HepG2 (cell line): Measurements from ENCODE around the gene PPP2R5D. TPM values are rescaled to one million over a fixed set of nuclear protein-coding genes. Genes with fewer than 3 reads are reported as not detected.

Source experiments
- CEBPB ChIP-seq: IDR thresholded peaks from 2 replicates; pipeline ENCODE4 v1.6.1; 2011; ENCODE audit warnings: low read depth, low read length, improper control_type of control experiment, borderline replicate concordance
- EP300 ChIP-seq, 3 experiments: sonication (generic) in 1 of 3; formaldehyde crosslinking in 1 of 3; IDR thresholded peaks; 2 replicates each; pipeline versions ENCODE4 v1.5.1 to v1.6.1; 2011 to 2020; ENCODE audit warnings: low read depth in 2 of 3, low read length in 2 of 3, borderline replicate concordance in 1 of 3, improper control_type of control experiment in 1 of 3, mild to moderate bottlenecking in 1 of 3, missing genetic modification reagents in 1 of 3, moderate library complexity in 1 of 3
- FOSL2 ChIP-seq: sonication (generic); formaldehyde crosslinking; IDR thresholded peaks from 2 replicates; pipeline ENCODE4 v1.4.0; 2020; ENCODE audit warnings: missing genetic modification reagents
- HDAC1 ChIP-seq: sonication (generic); formaldehyde crosslinking; IDR thresholded peaks from 2 replicates; pipeline ENCODE4 v1.5.1; 2020; ENCODE audit warnings: mild to moderate bottlenecking, missing genetic modification reagents
- HOXA3 ChIP-seq: sonication (generic); formaldehyde crosslinking; IDR thresholded peaks from 2 replicates; pipeline ENCODE4 v1.5.0; 2020; ENCODE audit warnings: missing genetic modification reagents
- IRX3 ChIP-seq: sonication (generic); formaldehyde crosslinking; IDR thresholded peaks from 2 replicates; pipeline ENCODE4 v1.8.1; 2023; ENCODE audit warnings: mild to moderate bottlenecking, low read depth, missing genetic modification reagents, borderline replicate concordance
- KAT8 ChIP-seq: IDR thresholded peaks from 2 replicates; pipeline ENCODE4 v1.6.1; 2016; ENCODE audit warnings: missing genetic modification reagents, missing compliant biosample characterization
- KLF9 ChIP-seq: IDR thresholded peaks from 2 replicates; pipeline ENCODE4 v1.6.1; 2016; ENCODE audit warnings: low read depth
- SRSF9 ChIP-seq: fragments of 200-400 bp; formaldehyde crosslinking; IDR thresholded peaks from 2 replicates; pipeline ENCODE4 v1.6.1; 2018; ENCODE audit warnings: borderline replicate concordance, mild to moderate bottlenecking, low read depth, low read length; ENCODE audit not compliant: insufficient read depth, poor library complexity, severe bottlenecking
- ZNF644 ChIP-seq: IDR thresholded peaks from 2 replicates; pipeline ENCODE4 v1.6.1; 2016; ENCODE audit warnings: low read depth
- polyA plus RNA-seq, 8 experiments: library from polyadenylated mRNA; depleted of rRNA in 3 of 8; stranded (reverse) in 7 of 8; unstranded in 1 of 8; fragments of >200 nt; fragmentation: Illumina TruSeq in 4 of 8; extraction: Trizol in 4 of 8; gene quantifications; 2 replicates each; pipeline versions ENCODE4 v1.2.1 to v1.2.3, GENCODE V29; 2011 to 2016; ENCODE audit warnings: low read depth in 4 of 8, missing spikeins in 1 of 8, mixed read lengths in 1 of 8; ENCODE audit not compliant: insufficient read depth in 1 of 8
- total RNA-seq, 5 experiments: library from RNA; depleted of rRNA; stranded (reverse); fragments of >200 nt; fragmentation: Illumina TruSeq; extraction: Trizol; gene quantifications; 2 replicates each; pipeline ENCODE4 v1.2.3, GENCODE V29; 2016; ENCODE audit warnings: low read depth in 1 of 5
- TF ChIP-seq, protein P1 (sequence below): sonication (generic); formaldehyde crosslinking; IDR thresholded peaks from 2 replicates; pipeline ENCODE4 v1.4.0; 2020; ENCODE audit warnings: missing genetic modification reagents
- TF ChIP-seq, protein P2 (sequence below): sonication (generic); formaldehyde crosslinking; IDR thresholded peaks from 2 replicates; pipeline ENCODE4 v1.4.0; 2020; ENCODE audit warnings: missing genetic modification reagents
- TF ChIP-seq, protein P3 (sequence below): sonication (generic); formaldehyde crosslinking; IDR thresholded peaks from 2 replicates; pipeline ENCODE4 v1.5.1; 2020; ENCODE audit warnings: missing genetic modification reagents, mild to moderate bottlenecking, borderline replicate concordance

Gene PPP2R5D
- total and polyA plus RNA-seq, 2 of the 13 experiments (the other 11 are each of a cell fraction or from before 2014, with no cell fraction given), result 53.7 to 60.4 TPM

DNA sequence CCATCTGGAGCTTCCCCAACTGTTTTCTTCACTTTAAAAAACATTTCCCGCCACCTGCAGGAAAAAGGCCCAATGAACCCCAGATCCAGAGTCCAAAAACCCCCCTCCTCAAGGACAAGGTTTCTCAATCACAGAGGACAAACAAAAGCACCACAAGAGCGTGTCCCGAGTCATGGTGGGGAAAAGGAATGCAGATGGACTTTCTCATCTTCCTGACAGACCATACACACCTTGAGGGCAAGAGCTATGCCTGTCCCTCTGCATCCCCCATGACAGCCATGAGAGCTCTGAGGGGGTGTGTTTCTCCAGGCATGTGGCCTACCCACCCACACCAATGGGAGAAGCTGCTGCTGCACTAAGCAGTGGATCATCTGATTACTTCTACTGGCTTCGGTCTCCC, 14.4 kb upstream of the PPP2R5D start (continued):
- TF ChIP-seq, protein P1, sequence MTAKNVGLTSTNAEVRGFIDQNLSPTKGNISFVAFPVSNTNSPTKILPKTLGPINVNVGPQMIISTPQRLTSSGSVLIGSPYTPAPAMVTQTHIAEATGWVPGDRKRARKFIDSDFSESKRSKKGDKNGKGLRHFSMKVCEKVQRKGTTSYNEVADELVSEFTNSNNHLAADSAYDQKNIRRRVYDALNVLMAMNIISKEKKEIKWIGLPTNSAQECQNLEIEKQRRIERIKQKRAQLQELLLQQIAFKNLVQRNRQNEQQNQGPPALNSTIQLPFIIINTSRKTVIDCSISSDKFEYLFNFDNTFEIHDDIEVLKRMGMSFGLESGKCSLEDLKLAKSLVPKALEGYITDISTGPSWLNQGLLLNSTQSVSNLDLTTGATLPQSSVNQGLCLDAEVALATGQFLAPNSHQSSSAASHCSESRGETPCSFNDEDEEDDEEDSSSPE (CRISPR knock-in tag), result peak; percentile 77; the same call in 1 of the 2 replicates
- TF ChIP-seq CEBPB (peak; percentile 74), KAT8 (CRISPR knock-in tag) (0 out of 2 replicates have a peak, but pooled peaks have one; percentile 53), HDAC1 (CRISPR knock-in tag) (0 out of 2 replicates have a peak, but pooled peaks have one; percentile 34), IRX3 (CRISPR knock-in tag) (0 out of 2 replicates have a peak, but pooled peaks have one; percentile 34), KLF9 (CRISPR knock-in tag) (no peak), HOXA3 (CRISPR knock-in tag) (peak; percentile 24; the same call in 1 of the 2 replicates), FOSL2 (CRISPR knock-in tag) (0 out of 2 replicates have a peak, but pooled peaks have one; percentile 14), ZNF644 (CRISPR knock-in tag) (peak; percentile 58; the same call in 1 of the 2 replicates), EP300 (IDR thresholded peaks at IDR 0.05; ENCODE audit: low read depth in 2 of 2, low read length in 2 of 2) (peak in 1 of 2 experiments; percentile 80; a peak in 2 of 4 replicates), EP300 (CRISPR knock-in tag; IDR thresholded peaks at IDR 0.05; ENCODE audit: borderline replicate concordance) (no peak), SRSF9 (no peak)
- TF ChIP-seq, protein P2, sequence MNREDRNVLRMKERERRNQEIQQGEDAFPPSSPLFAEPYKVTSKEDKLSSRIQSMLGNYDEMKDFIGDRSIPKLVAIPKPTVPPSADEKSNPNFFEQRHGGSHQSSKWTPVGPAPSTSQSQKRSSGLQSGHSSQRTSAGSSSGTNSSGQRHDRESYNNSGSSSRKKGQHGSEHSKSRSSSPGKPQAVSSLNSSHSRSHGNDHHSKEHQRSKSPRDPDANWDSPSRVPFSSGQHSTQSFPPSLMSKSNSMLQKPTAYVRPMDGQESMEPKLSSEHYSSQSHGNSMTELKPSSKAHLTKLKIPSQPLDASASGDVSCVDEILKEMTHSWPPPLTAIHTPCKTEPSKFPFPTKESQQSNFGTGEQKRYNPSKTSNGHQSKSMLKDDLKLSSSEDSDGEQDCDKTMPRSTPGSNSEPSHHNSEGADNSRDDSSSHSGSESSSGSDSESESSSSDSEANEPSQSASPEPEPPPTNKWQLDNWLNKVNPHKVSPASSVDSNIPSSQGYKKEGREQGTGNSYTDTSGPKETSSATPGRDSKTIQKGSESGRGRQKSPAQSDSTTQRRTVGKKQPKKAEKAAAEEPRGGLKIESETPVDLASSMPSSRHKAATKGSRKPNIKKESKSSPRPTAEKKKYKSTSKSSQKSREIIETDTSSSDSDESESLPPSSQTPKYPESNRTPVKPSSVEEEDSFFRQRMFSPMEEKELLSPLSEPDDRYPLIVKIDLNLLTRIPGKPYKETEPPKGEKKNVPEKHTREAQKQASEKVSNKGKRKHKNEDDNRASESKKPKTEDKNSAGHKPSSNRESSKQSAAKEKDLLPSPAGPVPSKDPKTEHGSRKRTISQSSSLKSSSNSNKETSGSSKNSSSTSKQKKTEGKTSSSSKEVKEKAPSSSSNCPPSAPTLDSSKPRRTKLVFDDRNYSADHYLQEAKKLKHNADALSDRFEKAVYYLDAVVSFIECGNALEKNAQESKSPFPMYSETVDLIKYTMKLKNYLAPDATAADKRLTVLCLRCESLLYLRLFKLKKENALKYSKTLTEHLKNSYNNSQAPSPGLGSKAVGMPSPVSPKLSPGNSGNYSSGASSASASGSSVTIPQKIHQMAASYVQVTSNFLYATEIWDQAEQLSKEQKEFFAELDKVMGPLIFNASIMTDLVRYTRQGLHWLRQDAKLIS, result no peak
- TF ChIP-seq, protein P3, sequence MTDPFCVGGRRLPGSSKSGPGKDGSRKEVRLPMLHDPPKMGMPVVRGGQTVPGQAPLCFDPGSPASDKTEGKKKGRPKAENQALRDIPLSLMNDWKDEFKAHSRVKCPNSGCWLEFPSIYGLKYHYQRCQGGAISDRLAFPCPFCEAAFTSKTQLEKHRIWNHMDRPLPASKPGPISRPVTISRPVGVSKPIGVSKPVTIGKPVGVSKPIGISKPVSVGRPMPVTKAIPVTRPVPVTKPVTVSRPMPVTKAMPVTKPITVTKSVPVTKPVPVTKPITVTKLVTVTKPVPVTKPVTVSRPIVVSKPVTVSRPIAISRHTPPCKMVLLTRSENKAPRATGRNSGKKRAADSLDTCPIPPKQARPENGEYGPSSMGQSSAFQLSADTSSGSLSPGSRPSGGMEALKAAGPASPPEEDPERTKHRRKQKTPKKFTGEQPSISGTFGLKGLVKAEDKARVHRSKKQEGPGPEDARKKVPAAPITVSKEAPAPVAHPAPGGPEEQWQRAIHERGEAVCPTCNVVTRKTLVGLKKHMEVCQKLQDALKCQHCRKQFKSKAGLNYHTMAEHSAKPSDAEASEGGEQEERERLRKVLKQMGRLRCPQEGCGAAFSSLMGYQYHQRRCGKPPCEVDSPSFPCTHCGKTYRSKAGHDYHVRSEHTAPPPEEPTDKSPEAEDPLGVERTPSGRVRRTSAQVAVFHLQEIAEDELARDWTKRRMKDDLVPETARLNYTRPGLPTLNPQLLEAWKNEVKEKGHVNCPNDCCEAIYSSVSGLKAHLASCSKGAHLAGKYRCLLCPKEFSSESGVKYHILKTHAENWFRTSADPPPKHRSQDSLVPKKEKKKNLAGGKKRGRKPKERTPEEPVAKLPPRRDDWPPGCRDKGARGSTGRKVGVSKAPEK (CRISPR knock-in tag), result 0 out of 2 replicates have a peak, but pooled peaks have one; percentile 28
